RWPE2 (cell line): ENCODE measurements around the gene HOXC4.

Experiments used
- ATAC-seq: fragments of 200-7000 bp; cut with Tn5 transposase; 3 replicates; pipeline ENCODE4 v1.9.1; 2021; ENCODE audit warnings: low read depth
- DNase-seq: peaks from one replicate; pipeline ENCODE4 v3.0.0-alpha.2; 2020; ENCODE audit warnings: low spot score
- H3K27ac ChIP-seq: fragments of 450-650 bp; 2 replicates; pipeline ENCODE4 v1.5.1; 2017; ENCODE audit warnings: mild to moderate bottlenecking; ENCODE audit not compliant: poor library complexity, severe bottlenecking
- H3K27me3 ChIP-seq: fragments of 250-450 bp; sonication (Bioruptor Pico); 2 replicates; pipeline ENCODE4 v1.5.1; 2021; ENCODE audit warnings: mild to moderate bottlenecking, moderate library complexity; ENCODE audit not compliant: insufficient read depth, poor library complexity, severe bottlenecking
- H3K36me3 ChIP-seq: fragments of 250-450 bp; sonication (Bioruptor Pico); 2 replicates; pipeline ENCODE4 v1.5.1; 2020; ENCODE audit warnings: low read depth, mild to moderate bottlenecking, moderate library complexity
- H3K4me1 ChIP-seq: fragments of 250-450 bp; sonication (Bioruptor Pico); 2 replicates; pipeline ENCODE4 v1.5.1; 2021; ENCODE audit warnings: mild to moderate bottlenecking, moderate library complexity; ENCODE audit not compliant: insufficient read depth, poor library complexity, severe bottlenecking
- H3K4me3 ChIP-seq: fragments of 250-450 bp; sonication (Bioruptor Pico); 2 replicates; pipeline ENCODE4 v1.5.1; 2021; ENCODE audit warnings: mild to moderate bottlenecking, moderate library complexity; ENCODE audit not compliant: severe bottlenecking
- H3K9me3 ChIP-seq: fragments of 250-450 bp; sonication (Bioruptor Pico); 2 replicates; pipeline ENCODE4 v1.5.1; 2021; ENCODE audit warnings: mild to moderate bottlenecking, moderate library complexity; ENCODE audit not compliant: severe bottlenecking
- TF ChIP-seq, protein P1 (sequence below): fragments of 450-650 bp; IDR thresholded peaks from one replicate; pipeline ENCODE4 v1.5.1; 2017; ENCODE audit warnings: mild to moderate bottlenecking, moderate library complexity; ENCODE audit not compliant: poor library complexity, severe bottlenecking

Gene HOXC4

DNA sequence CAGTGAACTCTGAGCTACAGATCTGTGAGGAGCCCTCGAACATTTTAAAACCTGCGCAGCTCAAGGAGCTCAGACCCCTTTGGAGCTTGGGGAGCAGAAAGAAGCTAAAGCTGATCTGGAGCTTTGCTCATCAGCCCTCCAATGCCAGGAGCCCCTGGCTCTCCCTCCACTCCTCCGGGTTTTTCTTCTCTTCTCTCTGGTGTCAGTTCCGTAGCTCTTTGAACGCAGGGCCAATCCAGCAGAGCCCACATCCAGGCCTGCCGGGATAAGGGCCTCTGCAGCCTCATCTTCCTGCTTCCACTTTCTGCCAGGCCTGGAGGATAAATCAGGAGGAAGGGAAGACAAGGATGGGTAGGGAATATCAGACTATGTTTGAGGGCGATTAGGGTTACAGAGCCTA is 6.0 kb downstream of the HOXC4 start:
- H3K9me3 ChIP-seq = no peaks in the 10 kb centered on the region
- no peaks in the 10 kb centered on the region for H3K36me3 ChIP-seq
- H3K4me1 ChIP-seq = no peaks in the 10 kb centered on the region
- no peak overlapping the region for H3K27ac ChIP-seq
- no peak for DNase-seq
- TF ChIP-seq, protein P1, sequence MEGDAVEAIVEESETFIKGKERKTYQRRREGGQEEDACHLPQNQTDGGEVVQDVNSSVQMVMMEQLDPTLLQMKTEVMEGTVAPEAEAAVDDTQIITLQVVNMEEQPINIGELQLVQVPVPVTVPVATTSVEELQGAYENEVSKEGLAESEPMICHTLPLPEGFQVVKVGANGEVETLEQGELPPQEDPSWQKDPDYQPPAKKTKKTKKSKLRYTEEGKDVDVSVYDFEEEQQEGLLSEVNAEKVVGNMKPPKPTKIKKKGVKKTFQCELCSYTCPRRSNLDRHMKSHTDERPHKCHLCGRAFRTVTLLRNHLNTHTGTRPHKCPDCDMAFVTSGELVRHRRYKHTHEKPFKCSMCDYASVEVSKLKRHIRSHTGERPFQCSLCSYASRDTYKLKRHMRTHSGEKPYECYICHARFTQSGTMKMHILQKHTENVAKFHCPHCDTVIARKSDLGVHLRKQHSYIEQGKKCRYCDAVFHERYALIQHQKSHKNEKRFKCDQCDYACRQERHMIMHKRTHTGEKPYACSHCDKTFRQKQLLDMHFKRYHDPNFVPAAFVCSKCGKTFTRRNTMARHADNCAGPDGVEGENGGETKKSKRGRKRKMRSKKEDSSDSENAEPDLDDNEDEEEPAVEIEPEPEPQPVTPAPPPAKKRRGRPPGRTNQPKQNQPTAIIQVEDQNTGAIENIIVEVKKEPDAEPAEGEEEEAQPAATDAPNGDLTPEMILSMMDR = no peak
- H3K27me3 ChIP-seq = peaks cover 15% of the 10 kb centered on the region
- no peak overlapping the region for H3K4me3 ChIP-seq
- ATAC-seq = no peak

DNA sequence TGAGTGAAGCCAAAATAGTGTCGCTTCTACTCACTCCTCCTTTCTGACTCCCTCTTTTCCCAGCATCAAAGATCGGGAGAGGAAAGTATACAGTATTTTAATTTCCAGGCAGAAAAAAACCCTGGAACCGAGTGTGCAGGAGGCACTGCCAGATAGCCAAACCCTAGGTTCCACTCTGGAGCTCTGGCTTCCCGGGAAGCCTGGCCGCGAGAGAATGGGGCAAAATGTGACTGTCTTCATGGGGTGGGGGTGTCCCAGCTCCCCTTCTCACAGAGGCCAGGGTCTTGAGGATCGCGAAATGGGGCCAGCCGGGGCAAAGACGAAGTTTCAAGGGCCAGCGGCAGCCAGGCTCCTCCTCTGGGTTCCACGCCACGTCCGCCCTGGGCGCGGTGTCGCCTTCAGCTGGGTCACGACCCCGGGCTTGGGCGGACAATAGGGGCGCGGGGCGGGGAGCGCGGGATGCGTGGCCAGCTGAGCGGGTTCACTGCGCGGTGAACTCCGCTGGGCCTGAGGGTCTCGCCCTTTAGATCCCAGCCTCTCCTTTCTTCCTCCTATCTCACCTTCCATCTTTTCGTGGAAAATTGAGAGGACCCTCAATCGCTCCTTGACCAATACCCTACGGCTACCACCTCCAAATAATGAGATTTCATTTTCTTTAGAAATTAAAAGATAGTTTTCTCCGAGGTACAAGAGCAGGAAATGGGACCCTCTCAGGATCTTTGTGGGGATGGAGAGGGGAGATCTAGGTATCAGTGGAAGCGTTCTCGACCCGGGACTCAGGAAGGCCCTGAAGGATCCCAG is 6.7 kb downstream of the HOXC4 start:
- H3K27me3 ChIP-seq = peaks cover 15% of the 10 kb centered on the region
- no peak overlapping the region for H3K27ac ChIP-seq
- TF ChIP-seq, protein P1 = no peak
- H3K4me3 ChIP-seq = no peak overlapping the region
- ATAC-seq (no peak), DNase-seq (no peak)
- H3K4me1 ChIP-seq = no peaks in the 10 kb centered on the region
- H3K9me3 ChIP-seq = no peaks in the 10 kb centered on the region
- H3K36me3 ChIP-seq = no peaks in the 10 kb centered on the region

DNA sequence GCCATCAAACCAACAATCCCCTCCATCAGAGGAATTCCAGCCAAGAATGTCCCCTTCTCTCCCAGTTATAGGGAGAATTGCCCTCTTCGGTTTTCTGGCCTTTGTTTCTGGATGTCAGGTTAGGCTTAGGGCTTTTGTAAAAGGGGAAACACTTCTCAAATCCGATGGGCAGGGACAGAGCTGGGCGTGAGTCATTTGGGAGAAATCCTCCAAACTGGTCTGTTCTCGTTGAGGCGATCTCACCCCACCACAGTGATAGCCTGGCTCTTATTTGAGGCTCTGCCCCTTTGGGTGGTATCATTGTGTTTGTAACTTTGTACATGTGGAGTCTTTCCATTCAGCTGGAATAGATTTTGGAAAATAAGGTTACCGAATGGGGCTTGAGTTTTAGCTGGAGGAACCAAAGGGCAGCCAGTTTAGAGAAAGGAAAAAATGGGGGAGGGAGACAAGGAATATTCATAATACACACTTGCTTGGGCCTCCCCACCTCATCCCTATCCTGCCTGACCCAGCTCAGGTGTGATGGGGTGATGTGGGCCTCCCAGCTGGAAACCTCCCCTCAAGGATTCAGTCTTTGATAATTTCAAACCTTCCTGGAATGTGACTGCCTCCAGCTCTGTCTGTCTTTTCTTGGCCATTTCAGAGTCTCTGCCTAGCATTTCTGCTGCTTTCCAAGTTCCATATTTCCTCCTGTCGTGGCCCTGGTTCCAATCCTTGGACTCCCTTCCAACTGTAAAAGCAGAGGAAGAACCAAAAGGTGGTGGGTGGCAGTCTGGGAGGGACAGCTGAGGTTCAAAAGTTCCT is 7.5 kb downstream of the HOXC4 start:
- TF ChIP-seq, protein P1 = no peak
- H3K27ac ChIP-seq = no peak overlapping the region
- ATAC-seq = no peak
- H3K36me3 ChIP-seq = no peaks in the 10 kb centered on the region
- H3K27me3 ChIP-seq = peaks cover 13% of the 10 kb centered on the region
- no peak for DNase-seq
- H3K4me3 ChIP-seq = no peak overlapping the region
- no peaks in the 10 kb centered on the region for H3K9me3 ChIP-seq
- H3K4me1 ChIP-seq = no peaks in the 10 kb centered on the region

DNA sequence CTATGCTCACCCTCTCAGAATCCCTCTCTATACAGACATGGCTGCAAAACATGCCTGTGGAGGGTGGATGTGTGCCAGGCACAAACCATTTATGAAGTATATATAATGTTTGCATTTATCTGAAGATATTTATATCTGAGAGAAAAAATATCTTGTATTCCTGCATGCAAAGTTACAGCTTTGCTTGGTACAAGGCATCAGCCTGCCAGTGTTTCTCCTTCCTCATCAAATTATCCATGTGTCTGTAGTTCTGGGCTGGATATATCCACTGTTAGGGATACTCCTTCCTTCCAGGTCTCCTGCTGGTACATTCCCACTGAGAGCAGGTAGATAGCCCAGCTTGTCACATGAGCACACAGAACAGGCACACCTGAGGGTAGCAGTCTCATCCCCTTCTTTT is 12.0 kb downstream of the HOXC4 start:
- DNase-seq (no peak), ATAC-seq (no peak)
- Histone ChIP-seq H3K9me3 (no peaks in the 10 kb centered on the region), H3K4me1 (peaks cover 8% of the 10 kb centered on the region), H3K27me3 (peaks cover 10% of the 10 kb centered on the region), H3K4me3 (no peak overlapping the region), H3K27ac (no peak overlapping the region), H3K36me3 (no peaks in the 10 kb centered on the region)
- TF ChIP-seq, protein P1 = no peak
